Measurements from ENCODE around the gene DDX42. TPM values are rescaled to one million over a fixed set of nuclear protein-coding genes. Genes with fewer than 3 reads are reported as not detected.
"Not testable (repeated sequence)": the region's sequence is repeated elsewhere in the genome, so short reads cannot be mapped to it uniquely, and the experiment has no call there.

Gene DDX42
- total RNA-seq, 2 donors from 2014 or later: 92.9 to 157 TPM

- TF ChIP-seq CTCF (IDR thresholded peaks at IDR 0.05): no peak
- Histone ChIP-seq H3K4me3 (no peak overlapping the region), H3K27me3 (replicated peaks; ENCODE audit: insufficient read depth) (no peaks in the 10 kb centered on the region), H3K36me3 (no peaks in the 10 kb centered on the region), H3K4me1 (ENCODE audit: control insufficient read depth in 1 of 2, low read depth in 2 of 2) (no peaks in the 10 kb centered on the region), H3K27ac (no peak overlapping the region), H3K9me3 (no peaks in the 10 kb centered on the region)
- DNase-seq (ENCODE audit: low spot score) (no peak), ATAC-seq (ENCODE audit: insufficient number of reproducible peaks, low FRiP score, low read depth) (no peak)
Observed at GRCh38 chr17:63859257-63859656, 85.3 kb downstream of the DDX42 start.

GRCh38 chr17:63866625-63867024, 92.7 kb downstream of the DDX42 start:
- not testable (repeated sequence) for H3K27me3 ChIP-seq (replicated peaks; ENCODE audit: insufficient read depth); H3K4me3 ChIP-seq; DNase-seq (ENCODE audit: low spot score); ATAC-seq (ENCODE audit: insufficient number of reproducible peaks, low FRiP score, low read depth); H3K36me3 ChIP-seq; H3K4me1 ChIP-seq (ENCODE audit: control insufficient read depth in 1 of 2, low read depth in 2 of 2); H3K27ac ChIP-seq; H3K9me3 ChIP-seq

Other genes starting within 250 kb of the DDX42 start
- 10 to 100 TPM; 29.2 to 29.5 TPM for gene DCAF7, start 223.7 kb upstream of the DDX42 start, total RNA-seq
- gene TACO1, start 173.3 kb upstream of the DDX42 start, total RNA-seq: 10 to 100 TPM; 11.1 to 11.4 TPM
- gene MAP3K3, start 151.8 kb upstream of the DDX42 start, total RNA-seq: 100 to 1,000 TPM in 1 of 2 donors, 10 to 100 TPM in 1; 85.3 to 102 TPM
- gene LIMD2, start 74.0 kb upstream of the DDX42 start, total RNA-seq: 10 to 100 TPM; 26.2 to 29.6 TPM
- gene STRADA, start 32.4 kb upstream of the DDX42 start, total RNA-seq: 10 to 100 TPM; 40.9 to 62.2 TPM
- gene CCDC47, start 573 bp upstream of the DDX42 start, total RNA-seq: 100 to 1,000 TPM in 1 of 2 donors, 10 to 100 TPM in 1; 40.2 to 101 TPM
- gene PSMC5, start 53.3 kb downstream of the DDX42 start, total RNA-seq: 10 to 100 TPM; 58.5 to 76.1 TPM
- gene FTSJ3, start 53.5 kb downstream of the DDX42 start, total RNA-seq: 10 to 100 TPM; 38.2 to 52.9 TPM
- gene SMARCD2, start 68.5 kb downstream of the DDX42 start, total RNA-seq: 100 to 1,000 TPM in 1 of 2 donors, 10 to 100 TPM in 1; 81.8 to 136 TPM
- gene CSH2, start 99.5 kb downstream of the DDX42 start, total RNA-seq: not detected
- not detected for gene GH2, start 107.8 kb downstream of the DDX42 start, total RNA-seq
- not detected for gene CSH1, start 122.4 kb downstream of the DDX42 start, total RNA-seq
- gene CSHL1, start 137.1 kb downstream of the DDX42 start, total RNA-seq: not detected
- gene GH1, start 144.7 kb downstream of the DDX42 start, total RNA-seq: not detected
- gene CD79B, start 158.2 kb downstream of the DDX42 start, total RNA-seq: 1 to 10 TPM; 4.3 to 6.0 TPM
- gene SCN4A, start 198.7 kb downstream of the DDX42 start, total RNA-seq: 1 to 10 TPM in 1 of 2 donors, not detected in 1; 1.1 TPM
- not detected for gene PRR29, start 224.2 kb downstream of the DDX42 start, total RNA-seq
- gene ICAM2, start 246.5 kb downstream of the DDX42 start, total RNA-seq: 10 to 100 TPM; 41.6 to 46.6 TPM